Middle frontal gyrus (tissue), 1 donor: ENCODE measurements around the gene CHCHD6.
A peak's percentile ranks its signal among the peaks of the same experiment; 100 is the strongest.

Source experiments
- DNase-seq: peaks from one replicate; pipeline ENCODE4 v3.0.0-alpha.2; 2015; ENCODE audit warnings: low spot score; ENCODE audit errors: extremely low spot score

CHCHD6 gene

DNA sequence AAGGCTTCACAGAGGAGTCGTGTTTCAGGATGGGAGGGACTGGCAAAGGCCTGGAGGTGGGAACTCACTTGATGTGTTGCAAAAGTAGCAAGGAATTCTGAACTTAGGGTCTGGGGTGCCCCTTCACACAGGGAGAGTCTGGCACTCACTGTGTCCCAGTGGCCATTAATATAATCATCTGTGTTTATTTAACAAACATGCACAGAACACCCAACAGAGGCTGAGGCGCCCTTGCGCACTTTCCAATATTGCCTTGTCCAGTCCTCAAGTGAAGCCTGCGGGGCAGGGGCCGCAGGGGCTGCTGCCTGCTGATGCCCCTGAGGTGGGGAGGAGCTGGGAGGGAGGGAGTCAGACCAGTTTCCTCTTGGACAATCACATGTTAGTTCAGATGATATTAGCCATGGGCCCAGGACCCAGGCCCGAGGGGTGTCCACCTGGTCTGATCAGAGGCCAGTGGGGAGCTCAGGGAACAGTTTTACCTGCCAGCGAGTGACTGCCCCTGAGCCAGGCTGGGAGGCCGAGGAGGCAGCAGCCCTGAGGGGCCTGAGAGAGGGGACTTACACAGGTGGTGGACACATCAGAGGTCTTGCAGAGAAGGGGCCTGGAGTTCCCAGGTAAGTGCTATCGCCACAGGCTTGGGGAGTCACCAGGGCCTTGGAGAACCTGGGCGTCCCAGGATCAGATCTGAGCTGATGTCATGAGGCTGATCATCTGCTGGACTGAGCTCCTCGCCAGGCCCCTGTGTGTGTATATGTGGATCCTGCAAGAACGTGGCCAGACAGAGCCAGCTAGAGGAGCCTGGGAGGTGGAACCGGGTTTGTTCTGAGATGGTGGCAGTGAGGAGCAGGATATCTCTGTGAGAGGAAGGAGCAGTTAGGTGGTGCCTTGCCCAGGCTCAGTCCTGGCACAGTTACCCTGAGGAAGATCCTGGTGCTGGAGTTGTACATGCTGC is 35.3 kb upstream of the CHCHD6 start:
- DNase-seq: no peak

DNA sequence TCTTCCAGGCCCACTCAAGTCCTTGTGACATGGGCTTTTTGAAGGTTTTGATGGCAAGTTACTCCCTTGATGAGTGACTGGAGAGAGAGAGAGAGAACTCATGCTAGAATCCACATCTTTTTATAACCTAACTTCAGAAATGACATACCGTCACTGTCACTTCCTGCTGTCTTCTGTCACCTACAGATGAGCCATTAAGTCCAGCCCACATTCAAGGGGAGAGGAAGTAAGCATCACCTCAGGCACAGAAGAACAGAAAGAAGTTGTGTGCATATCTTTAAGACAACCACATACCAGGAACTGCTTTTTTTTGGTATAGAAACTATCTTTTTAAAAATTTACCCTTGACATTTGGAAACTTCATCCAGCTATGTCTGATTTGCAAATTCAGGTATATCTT is 32.5 kb upstream of the CHCHD6 start:
- no peak for DNase-seq

DNA sequence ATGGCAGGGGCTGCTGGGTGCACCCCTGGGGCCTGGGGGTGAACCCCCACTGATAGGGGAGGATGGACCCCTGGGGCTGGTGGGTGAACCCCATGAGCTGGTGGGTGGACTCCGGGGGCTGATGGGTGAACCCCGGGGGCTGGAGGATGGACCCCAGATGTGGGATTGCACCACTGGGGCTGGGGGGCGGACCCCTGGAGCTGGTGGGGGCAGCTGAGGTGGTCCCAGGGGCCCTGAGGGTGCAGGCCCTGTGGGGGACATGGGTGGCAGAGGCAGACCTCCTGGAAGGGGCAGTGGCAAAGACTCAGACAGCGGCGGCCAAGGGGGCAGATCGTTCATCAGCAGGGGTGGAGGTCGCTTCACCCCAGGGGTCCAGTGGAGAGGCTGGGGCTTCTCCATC is 31.7 kb upstream of the CHCHD6 start:
- DNase-seq: no peak

DNA sequence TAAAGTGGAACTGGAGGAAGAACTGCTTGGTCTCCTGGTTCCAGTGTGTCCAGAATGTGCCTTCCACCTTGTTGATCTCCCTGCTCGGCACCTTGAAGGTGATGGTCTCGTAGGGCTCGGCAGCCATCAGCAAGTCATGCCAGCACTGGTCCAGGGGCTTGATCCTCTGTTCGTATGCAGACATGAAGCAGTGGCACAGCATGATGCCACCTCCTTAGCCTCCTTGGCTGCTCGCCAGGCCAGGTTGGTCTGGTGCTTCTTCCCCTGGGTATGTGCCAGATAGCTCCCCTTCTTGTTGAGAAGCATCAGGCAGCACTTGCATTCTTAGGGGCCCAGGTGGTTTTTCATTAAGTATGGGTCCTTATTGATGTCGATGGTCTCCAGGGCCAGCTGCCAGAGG is 31.3 kb upstream of the CHCHD6 start:
- DNase-seq: no peak

DNA sequence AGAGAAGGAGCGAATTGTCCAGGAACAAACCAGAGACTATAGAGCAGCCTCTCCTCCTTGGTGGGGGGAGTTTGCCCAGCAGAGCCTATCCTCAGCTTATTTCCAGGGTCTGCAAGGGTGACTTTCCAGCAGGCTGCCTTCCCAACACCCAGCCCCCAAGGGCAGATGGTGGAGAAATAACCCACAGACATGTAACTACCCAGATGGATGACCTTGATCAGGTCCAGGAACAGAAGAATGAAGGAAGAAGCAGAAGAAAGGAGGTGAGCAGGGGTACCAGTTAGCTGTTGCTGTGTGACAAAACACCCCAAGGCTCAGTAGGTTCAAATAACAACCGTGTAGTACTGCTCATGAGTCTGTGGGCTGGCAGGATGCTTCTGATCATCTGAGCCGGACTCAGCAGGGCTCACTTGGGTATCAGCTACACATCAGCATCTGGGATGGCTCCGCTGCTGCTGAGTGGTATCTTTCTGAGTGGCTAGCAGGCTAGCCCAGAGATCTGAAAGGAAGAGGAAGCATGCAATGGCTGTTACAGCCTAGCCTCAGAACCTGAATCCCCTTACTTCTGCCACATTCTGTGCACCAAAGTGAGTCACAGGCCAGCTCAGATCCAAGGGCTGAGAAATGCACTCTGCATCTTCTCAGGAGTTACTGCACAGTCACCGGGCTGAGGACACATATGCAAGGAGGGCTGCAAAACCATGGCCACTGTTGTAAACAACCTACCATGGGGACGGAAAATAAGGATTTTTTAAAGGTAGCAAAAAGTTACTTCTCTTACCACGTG is 26.9 kb upstream of the CHCHD6 start:
- DNase-seq: no peak

DNA sequence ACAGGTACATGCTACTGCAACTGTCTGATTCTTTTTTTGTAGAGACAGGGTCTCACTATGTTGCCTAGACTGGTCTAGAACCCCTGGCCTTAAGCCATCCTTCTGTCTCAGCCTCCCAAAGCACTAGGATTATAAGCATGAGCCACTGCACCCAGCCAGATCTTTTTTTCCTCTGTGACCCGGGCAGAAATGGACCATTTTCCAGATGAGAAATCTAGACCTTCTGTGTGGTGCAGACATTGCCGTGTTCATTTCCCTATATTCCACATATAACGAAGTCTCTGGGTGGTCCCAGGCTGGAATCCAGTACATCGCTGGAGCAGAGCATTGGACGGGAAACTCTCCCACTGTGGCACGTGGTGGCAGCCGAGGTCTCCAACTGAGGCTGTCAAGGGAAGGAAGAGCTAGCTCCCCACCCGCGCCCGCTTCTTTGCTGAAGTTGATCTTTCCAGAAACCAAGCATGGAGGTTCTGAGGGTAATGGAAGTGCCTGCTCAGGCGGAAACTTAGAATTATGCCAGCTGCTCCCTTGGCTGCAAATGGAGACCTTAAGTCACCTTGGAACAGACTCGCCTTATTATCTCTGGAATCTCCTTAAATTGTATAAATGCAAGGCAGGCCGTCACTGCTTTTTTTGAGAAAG is 26.1 kb upstream of the CHCHD6 start:
- no peak for DNase-seq

DNA sequence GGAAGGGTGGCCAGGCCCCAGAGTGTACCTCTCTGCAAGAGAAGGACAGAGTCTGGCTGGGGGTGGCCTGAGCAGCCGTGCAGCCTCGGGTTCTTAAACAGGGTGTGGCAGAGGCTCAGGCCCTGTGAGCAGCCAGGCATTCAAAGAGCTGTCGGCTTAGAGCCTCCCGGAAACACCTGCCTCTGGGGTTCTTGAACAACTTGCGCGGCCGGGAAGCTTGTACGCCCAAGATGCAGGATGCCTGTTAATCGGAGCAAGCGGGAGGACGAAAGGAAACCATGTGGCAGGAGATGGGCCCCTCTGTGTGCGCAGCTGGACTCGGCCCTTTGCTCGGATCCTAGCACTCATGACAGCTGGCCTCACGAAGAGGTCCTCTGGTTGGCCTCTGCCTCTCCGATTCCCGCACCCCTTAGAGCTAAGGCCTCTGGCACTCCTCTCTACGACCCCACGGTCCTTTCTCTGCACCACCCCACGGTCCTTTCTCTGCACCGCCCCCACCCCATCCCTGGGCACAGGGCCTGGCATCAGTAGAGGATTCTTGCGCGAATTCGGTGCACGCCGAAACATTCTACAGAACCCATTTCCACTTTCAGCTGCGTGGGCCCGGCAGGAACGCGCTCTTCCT is 25.2 kb upstream of the CHCHD6 start:
- DNase-seq: no peak

DNA sequence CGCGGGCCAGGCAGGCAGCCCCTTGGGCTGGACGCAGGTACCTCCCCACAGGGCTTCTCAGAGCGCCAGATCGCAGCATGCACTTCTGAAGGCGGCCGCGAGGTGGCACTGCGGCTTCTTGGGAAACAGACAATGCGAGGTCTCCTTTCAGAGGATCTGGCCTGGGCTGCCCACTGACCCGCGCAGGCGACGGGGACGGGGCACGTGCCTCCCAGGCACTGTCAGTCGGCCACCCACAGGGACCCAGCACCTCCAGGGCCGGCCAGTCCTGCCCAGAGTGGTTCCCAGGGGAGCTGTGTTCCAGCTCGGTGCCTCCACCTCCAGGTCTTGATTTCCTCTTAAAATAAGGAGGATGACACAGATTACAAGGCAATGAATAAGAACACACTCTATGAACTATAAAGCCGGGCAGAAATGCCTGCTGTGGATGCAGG is 24.7 kb upstream of the CHCHD6 start:
- peak; percentile 72 for DNase-seq

DNA sequence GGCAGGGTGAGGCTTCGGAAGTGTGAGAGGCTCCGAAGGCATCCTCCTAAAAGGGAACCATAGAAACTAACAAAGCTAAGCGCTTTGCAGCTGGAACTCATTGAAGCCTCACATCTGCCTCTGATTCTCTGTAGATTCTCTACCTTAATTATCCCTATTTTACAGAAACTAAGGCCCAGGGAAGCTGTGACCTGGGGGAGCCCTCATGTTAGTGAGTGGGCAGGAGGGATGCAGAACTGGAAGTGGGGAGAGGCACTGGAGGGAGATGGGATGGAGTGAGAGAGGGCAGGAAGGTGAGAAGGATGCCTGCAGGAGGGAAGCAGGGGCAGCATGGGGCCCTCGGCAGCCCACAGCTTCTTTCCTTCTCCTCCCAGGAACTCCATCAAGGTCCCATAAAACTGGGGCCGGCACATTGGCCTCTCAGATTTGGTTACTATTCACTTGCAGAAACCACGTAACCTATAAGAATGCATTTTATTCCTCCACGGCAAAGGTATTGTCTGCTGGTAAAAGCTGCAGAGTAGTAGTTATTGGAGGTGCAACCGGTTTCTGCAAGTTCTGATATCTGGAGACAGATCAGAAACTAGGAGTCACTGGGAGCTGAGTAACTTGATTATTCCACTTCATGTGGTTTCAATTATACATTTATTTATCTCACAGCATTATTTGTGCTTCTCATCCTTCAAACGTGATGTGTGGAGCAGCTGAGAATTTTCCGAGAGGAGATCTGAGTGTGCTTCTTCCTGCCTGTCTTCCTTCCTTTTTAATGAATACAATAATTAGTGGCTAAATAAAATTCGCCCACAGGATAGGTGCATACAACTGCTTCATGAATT is 24.0 kb upstream of the CHCHD6 start:
- DNase-seq: no peak

DNA sequence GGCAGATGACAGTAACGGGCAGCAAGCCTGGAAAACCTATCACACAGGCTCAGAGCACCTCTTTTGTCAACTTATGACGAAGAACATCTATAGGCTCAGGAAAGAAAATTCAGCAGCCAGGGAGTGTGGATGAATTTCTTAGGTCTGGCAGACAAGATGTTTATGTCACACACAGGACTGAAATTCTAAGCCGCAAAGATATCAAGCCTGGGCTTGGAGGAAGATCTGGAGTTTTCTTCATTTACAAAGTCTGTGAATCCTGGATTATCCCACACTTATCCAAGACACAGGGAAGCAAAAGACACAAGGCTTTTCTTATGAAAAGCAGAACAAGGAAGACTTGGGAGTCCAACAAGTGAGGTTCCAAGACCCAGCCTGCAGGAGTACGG is 23.4 kb upstream of the CHCHD6 start:
- DNase-seq: no peak

DNA sequence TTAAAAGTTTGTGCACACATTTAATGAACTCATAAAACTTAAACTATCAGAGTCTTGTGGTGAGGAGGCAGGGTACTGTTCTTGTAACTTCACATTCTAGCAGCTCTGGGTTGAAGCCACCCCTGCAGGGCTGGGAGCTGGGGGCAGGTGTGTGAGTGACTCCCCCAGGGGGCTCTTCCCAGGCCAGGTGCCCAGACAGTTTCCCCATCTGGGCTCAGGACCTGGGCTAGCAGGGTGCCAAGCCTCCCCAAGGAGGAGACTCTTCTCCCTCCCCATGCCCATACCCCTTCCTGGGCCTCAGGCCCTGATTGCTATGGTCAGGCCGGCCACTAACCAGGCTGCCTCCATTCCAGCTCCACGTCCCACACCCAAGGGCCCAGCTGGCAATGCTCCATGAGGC is 22.0 kb upstream of the CHCHD6 start:
- no peak for DNase-seq

DNA sequence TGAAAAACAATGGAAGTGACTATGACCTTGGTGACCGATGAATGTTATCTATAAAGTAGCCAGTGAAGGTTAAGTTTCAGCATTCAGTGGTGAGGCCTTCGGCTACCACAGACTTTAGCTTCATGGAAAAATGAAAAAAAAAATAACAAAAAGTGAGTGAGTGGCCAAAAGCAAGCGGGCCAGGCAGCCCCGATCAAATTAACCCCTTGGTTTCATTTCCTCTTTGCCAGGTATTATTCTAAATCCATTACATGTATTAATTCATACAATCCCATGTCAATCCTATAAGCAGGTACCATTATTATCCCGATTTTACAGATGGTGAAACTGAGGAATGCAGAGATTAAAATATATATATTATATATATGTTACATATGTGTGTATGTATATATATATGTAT is 21.0 kb upstream of the CHCHD6 start:
- no peak for DNase-seq

DNA sequence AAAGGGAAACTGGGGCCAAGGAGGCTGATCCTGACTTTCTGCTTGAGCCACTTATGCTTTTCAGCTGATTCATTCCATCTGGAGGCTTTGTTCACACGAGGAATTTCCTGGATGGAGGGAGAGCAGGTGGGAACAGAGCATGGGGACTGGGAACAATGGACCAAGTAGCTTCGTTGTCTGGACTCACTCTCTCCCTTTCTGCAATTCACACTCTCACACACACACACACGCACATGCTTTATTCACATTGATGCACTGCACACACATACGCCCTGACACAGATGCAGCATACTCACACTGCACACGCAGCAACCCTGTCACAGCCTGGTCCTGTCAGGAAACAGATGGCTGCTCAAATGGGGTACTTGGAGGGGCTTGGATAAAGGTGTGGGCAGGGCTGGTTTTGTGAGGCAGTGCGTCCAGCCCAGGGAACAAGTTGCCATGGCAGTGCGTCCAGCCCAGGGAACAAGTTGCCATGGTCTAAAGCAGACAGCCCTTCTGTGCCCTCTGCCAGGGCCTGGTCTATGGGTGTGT is 19.8 kb upstream of the CHCHD6 start:
- no peak for DNase-seq

DNA sequence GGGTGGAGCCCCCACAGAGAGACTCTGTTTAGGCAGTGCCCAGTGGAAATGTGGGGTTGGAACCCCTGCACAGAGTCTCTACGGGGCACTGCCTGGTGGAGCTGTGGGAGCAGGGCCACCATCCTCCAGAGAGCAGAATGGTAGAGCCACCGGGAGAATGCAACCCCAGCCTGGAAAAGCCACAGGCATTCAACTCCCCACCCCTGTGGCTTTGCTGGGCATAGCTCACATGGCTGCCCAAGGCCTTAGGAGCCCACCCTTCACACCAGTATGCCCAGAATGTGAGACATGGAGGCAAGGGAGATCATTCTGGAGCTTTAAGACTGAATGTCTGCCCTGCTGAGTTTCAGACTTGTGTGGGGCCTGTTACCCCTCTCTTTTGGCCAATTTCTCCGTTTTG is 19.0 kb upstream of the CHCHD6 start:
- DNase-seq: no peak

DNA sequence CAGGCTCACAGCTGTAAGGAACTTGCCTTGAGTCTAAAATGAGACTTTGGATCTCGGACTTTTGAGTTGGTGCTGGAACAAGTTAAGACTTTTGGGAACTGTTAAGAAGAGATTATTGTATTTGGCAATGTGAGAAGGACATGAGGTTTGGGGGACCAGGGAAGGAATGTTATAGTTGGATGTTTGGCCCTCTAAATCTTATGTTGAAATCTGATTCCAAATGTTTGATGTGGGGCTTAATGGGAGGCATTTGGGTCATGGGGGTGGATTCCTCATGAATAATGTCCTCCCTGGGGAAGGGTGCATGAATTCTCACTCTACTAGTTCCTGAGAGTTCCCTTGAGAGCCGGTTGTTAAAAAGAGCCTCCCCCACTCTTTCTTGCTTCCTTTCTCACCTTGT is 18.5 kb upstream of the CHCHD6 start:
- no peak for DNase-seq

DNA sequence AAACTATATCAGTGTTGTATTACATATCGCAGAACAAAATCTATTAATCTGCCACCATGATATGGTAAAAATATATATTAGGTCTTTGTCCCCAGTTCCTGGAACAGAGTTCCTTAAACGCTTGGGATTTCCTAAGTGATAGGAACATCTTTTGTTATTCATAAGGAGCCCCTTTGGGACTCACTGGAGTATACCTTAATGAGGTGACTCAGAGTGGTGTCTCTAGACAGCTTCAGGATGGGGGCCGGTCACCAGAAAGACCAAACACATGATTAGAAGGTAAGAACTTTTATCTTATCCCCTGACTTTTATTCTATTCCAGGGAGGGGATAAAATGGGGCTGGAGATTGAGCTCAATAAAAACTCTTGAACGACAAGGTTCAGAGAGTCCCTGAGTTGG is 12.3 kb upstream of the CHCHD6 start:
- DNase-seq: no peak

DNA sequence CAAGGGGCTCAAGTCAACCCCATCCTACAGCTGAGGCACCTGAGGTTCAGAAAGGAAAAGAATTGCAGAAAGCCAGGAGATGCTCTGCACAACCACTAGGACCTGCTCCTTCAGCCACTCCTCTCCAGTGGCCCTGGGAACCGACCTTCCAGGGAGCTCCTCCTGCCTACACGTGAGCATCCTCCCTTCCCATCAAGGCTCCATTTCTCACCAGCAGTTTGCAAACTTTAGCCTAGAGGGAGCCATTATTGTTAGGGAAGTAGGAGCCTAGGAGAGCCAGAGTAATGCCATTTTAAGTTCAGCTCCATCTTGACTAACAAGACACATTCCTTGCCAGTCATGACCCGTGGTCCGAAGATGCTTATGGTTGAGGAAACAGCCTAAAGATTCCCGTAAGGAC is 11.2 kb upstream of the CHCHD6 start:
- no peak for DNase-seq

DNA sequence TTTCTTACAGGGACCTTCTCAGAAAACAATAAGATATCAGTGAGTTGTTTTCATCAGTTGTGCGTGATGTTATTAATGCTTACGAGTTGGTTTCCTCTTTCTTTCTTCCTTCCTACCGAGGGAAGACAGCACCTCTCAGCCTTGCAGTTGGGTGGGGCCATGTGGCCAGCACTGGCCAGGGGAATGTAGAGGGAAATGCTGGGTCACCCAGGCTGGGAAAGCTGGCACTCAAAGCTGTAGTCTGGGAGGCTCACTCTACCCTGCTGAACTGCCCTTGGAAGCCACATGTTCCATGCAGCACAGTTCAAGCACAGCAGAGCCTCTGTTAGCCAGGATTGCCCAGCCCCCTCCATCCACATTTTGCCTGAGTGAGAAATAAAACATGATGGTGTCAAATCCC is 10.1 kb upstream of the CHCHD6 start:
- DNase-seq: no peak

DNA sequence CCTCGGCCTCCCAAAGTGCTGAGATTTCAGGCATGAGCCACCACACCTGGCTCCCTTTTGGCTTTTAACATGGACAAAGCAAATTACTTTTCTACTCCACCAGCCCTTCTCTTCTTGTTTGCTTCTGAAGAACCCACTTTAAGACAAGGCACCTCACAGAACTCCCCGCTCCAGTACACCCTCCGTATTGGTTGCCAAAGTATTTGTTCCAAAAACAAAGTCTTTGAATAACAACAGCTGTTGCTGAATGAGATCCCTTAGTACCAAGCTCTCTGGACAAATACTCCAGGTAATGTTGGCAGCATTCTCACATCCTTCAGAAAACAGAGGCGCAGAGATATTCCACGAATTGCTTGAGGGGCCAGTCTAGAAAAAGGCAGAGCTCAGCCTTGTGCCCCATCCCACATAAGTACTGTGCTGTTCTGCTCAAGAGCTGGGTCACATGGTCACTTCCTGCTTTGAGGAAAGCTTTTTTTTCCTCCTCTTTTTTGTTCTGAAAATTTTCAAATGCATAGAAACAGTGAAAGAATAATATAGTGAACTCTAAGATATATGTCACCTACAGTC is 7.3 kb upstream of the CHCHD6 start:
- DNase-seq: no peak

DNA sequence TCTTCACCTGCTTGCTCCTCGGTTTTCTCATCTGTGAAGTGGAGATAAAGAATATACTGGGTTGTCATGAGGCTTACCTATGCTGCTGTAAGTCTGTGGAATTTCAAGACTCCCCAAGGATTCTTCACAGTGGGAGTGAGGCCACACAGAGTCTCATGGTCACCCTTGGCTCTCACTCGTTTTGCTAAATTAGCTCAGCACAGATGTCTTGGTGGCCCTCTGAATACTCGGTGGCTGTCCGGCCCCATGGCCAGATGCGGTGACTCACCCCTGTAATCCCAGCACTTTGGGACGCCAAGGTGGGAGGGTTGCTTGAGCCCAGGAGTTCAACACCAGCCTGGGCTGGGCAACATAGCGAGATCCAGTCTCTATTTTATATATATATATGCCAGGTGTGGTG is 5.0 kb upstream of the CHCHD6 start:
- DNase-seq: no peak
